ENCODE measurements around the gene MAGI3. TPM values are rescaled to one million over a fixed set of nuclear protein-coding genes. Genes with fewer than 3 reads are reported as not detected.
"Not testable (repeated sequence)": the region's sequence is repeated elsewhere in the genome, so short reads cannot be mapped to it uniquely, and the experiment has no call there.

The MAGI3 gene
- total RNA-seq, 1 donor from 2014 or later = 5.4 TPM

DNA sequence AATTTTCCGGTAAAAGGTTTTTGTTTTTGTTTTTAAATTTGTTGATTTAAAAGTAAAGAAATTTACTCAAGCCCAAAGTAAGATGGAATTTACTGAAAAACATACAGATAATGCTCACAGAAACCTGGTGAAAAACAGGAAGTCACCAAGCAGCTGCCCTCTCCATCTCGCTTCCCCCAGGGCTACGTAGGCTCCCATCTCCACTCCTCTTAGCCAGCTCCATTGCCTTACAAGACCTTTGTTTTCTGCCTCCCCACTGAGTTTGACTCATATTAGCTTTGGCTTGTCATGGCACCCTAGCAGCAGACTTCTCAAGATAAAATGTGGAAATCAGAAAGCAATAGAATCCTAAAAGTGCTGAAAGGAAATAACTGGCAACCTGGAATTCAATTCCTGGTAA lies 311.1 kb downstream of the MAGI3 start:
- Histone ChIP-seq H3K36me3 (peaks cover 46% of the 10 kb centered on the region), H3K27ac (replicated peaks) (no peak overlapping the region), H3K9me3 (replicated peaks) (no peaks in the 10 kb centered on the region), H3K4me1 (no peaks in the 10 kb centered on the region), H3K27me3 (ENCODE audit: low read depth) (no peaks in the 10 kb centered on the region), H3K4me3 (no peak overlapping the region)
- TF ChIP-seq, protein P1, sequence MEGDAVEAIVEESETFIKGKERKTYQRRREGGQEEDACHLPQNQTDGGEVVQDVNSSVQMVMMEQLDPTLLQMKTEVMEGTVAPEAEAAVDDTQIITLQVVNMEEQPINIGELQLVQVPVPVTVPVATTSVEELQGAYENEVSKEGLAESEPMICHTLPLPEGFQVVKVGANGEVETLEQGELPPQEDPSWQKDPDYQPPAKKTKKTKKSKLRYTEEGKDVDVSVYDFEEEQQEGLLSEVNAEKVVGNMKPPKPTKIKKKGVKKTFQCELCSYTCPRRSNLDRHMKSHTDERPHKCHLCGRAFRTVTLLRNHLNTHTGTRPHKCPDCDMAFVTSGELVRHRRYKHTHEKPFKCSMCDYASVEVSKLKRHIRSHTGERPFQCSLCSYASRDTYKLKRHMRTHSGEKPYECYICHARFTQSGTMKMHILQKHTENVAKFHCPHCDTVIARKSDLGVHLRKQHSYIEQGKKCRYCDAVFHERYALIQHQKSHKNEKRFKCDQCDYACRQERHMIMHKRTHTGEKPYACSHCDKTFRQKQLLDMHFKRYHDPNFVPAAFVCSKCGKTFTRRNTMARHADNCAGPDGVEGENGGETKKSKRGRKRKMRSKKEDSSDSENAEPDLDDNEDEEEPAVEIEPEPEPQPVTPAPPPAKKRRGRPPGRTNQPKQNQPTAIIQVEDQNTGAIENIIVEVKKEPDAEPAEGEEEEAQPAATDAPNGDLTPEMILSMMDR (IDR thresholded peaks at IDR 0.05; ENCODE audit: borderline replicate concordance) = no peak
- DNase-seq = no peak
- intact Hi-C loops (cut with micrococcal nuclease) = no loop called here

DNA sequence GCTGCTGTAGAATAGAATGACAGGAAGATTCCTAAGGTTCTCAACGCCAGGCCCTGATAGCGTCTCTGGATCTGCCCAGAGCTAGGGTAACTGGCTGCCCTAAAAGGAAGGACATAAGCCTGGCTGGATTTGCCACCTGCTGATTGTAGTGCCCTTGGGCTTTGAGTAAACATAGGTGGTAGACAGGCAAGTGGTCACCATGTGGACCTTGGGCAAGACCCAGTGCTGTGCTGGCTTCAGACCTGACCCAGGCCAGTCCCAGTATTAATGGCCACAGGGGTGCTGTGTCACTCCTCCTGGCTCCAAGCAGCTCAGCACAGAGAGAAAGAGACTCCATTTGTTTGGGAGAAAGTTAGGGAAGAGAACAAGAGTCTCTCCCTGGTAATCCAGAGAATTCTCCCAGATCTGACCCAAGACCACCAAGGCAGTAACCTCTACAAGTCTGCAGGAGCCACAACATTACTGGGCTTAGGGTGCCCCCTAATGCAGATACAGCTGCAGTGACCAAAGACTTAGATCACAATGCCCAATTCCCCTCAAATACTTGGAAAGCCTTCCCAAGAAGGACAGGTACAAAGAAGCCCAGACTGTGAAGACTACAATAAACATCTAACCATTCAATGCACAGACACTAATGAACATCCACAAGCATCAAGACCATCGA lies 324.4 kb downstream of the MAGI3 start:
- TF ChIP-seq, protein P1 (IDR thresholded peaks at IDR 0.05; ENCODE audit: borderline replicate concordance) = no peak
- Histone ChIP-seq H3K9me3 (replicated peaks) (no peaks in the 10 kb centered on the region), H3K27me3 (ENCODE audit: low read depth) (no peaks in the 10 kb centered on the region), H3K4me3 (no peak overlapping the region), H3K4me1 (no peaks in the 10 kb centered on the region), H3K27ac (replicated peaks) (no peak overlapping the region), H3K36me3 (peaks cover 50% of the 10 kb centered on the region)
- intact Hi-C loops (cut with micrococcal nuclease) = no loop called here
- no peak for DNase-seq

DNA sequence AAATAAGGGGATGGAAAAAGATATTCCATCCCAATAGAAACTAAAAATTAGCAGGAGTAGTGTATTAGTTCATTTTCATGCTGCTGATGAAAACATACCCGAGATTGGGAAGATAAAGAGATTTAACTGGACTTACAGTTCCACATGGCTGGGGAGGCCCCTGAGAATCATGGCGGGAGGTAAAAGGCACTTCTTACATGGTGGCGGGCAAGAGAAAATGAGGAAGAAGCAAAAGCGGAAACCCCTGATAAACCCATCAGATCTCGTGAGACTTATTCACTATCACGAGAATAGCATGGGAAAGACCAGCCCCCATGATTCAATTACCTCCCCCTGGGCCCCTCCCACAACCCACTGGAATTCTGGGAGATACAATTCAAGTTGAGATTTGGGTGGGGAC lies 327.2 kb downstream of the MAGI3 start:
- H3K9me3 ChIP-seq (replicated peaks); DNase-seq; H3K27me3 ChIP-seq (ENCODE audit: low read depth); H3K4me1 ChIP-seq; intact Hi-C loops (cut with micrococcal nuclease); H3K27ac ChIP-seq (replicated peaks); H3K4me3 ChIP-seq: not testable (repeated sequence)
- H3K36me3 ChIP-seq = peaks cover 54% of the 10 kb centered on the region

DNA sequence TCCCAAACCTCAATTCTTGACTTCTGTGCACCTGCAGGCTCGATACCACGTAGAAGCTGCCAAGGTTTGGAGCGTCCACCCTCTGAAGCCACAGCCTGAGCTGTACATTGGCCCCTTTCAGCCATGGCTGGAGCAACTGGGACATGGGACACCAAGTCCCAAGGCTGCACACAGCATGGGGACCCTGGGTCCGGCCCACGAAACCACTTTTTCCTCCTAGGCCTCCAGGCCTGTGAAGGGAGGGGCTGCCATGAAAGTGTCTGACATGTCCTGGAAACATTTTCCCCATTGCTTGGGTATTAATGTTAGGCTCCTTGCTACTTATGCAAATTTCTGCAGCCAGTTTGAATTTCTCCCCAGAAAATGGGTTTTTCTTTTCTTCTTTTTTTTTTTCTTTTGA lies 328.3 kb downstream of the MAGI3 start:
- H3K27me3 ChIP-seq (ENCODE audit: low read depth); H3K4me3 ChIP-seq; DNase-seq; H3K4me1 ChIP-seq; H3K9me3 ChIP-seq (replicated peaks); intact Hi-C loops (cut with micrococcal nuclease); H3K27ac ChIP-seq (replicated peaks): not testable (repeated sequence)
- H3K36me3 ChIP-seq = peaks cover 52% of the 10 kb centered on the region

DNA sequence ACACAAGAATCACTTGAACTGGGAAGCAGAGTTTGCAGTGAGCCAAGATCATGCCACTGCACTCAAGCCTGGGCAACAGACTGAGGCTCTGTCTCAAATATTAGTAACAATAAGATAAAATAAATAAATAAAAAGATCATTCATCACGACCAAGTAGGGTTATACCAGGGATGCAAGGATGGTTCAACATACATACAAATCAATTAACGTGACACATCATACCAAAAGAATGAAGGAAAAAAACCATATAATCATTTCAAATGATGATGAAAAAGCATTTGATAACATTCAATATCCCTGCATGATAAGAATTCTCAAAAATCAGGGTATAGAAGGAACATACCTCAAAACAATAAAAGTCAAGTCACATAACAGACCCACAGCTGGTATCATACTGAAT lies 330.7 kb downstream of the MAGI3 start:
- intact Hi-C loops (cut with micrococcal nuclease) = no loop called here
- H3K4me3 ChIP-seq = no peak overlapping the region
- no peaks in the 10 kb centered on the region for H3K9me3 ChIP-seq (replicated peaks)
- DNase-seq = no peak
- TF ChIP-seq, protein P1 (IDR thresholded peaks at IDR 0.05; ENCODE audit: borderline replicate concordance) = no peak
- H3K27me3 ChIP-seq (ENCODE audit: low read depth) = no peaks in the 10 kb centered on the region
- no peaks in the 10 kb centered on the region for H3K4me1 ChIP-seq
- no peak overlapping the region for H3K27ac ChIP-seq (replicated peaks)
- peaks cover 71% of the 10 kb centered on the region for H3K36me3 ChIP-seq

DNA sequence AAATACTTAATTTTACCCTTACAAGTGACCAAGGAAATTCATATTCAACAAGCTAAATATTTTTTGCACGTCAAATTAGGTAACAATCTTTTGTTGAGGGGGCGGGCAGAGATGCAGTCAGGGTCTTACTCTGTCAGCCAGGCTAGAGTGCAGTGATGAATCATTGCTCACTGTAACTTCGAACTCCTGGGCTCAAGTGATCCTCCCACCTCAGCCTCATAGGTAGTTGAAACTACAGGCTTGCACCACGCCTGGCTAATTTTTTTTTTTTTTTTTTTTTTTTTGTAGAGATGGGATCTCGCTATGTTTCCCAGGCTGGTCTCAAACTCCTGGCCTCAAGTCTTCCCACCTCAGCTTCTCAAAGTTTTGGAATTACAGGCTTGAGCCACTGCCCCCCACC lies 342.5 kb downstream of the MAGI3 start:
- Histone ChIP-seq H3K36me3 (peaks cover 57% of the 10 kb centered on the region), H3K27me3 (ENCODE audit: low read depth) (no peaks in the 10 kb centered on the region), H3K27ac (replicated peaks) (no peak overlapping the region), H3K4me3 (no peak overlapping the region), H3K4me1 (no peaks in the 10 kb centered on the region), H3K9me3 (replicated peaks) (no peaks in the 10 kb centered on the region)
- no peak for DNase-seq
- TF ChIP-seq, protein P1 (IDR thresholded peaks at IDR 0.05; ENCODE audit: borderline replicate concordance) = no peak
- intact Hi-C loops (cut with micrococcal nuclease) = no loop called here

Data from left ventricle myocardium inferior (tissue), 1 donor.